OCI-LY1 (cell line): ENCODE results near the gene UST.
"Not testable (repeated sequence)": the region's sequence is repeated elsewhere in the genome, so short reads cannot be mapped to it uniquely, and the experiment has no call there.

Experiments
- H2AFZ ChIP-seq: fragments of 200-600 bp; sonication (generic), shearing (Covaris generic); 2 replicates; pipeline ENCODE4 v1.6.0; 2014; ENCODE audit warnings: antibody characterized with exemption, mild to moderate bottlenecking, low read length
- H3F3A ChIP-seq: fragments of 200-600 bp; sonication (generic), shearing (Covaris generic); 2 replicates; pipeline ENCODE4 v1.6.0; 2014; ENCODE audit warnings: mild to moderate bottlenecking, antibody characterized with exemption, low read length, moderate library complexity; ENCODE audit not compliant: insufficient read depth
- H3K27ac ChIP-seq: fragments of 200-600 bp; sonication (generic); 2 replicates; pipeline ENCODE4 v1.5.1; 2014; ENCODE audit warnings: low read length, mixed run types, mild to moderate bottlenecking, low read depth; ENCODE audit not compliant: poor library complexity, severe bottlenecking
- H3K27me3 ChIP-seq: fragments of 200-600 bp; sonication (generic); 2 replicates; pipeline ENCODE4 v1.6.0; 2014; ENCODE audit warnings: antibody characterized with exemption, mild to moderate bottlenecking, low read length, moderate library complexity; ENCODE audit not compliant: insufficient read depth
- H3K36me3 ChIP-seq: fragments of 200-600 bp; sonication (generic); 2 replicates; pipeline ENCODE4 v1.6.1; 2014; ENCODE audit warnings: mild to moderate bottlenecking, antibody characterized with exemption, low read length, moderate library complexity, mixed read lengths; ENCODE audit not compliant: insufficient read depth
- H3K4me1 ChIP-seq: fragments of 200-600 bp; sonication (generic); 2 replicates; pipeline ENCODE4 v1.5.1; 2014; ENCODE audit warnings: mild to moderate bottlenecking, low read length, moderate library complexity; ENCODE audit not compliant: insufficient read depth, severe bottlenecking
- H3K4me2 ChIP-seq: fragments of 200-600 bp; sonication (generic), shearing (Covaris generic); 2 replicates; pipeline ENCODE4 v1.6.1; 2014; ENCODE audit warnings: low read length
- H3K4me3 ChIP-seq: fragments of 200-600 bp; sonication (generic); 2 replicates; pipeline ENCODE4 v1.5.1; 2014; ENCODE audit warnings: low read length, low read depth, mild to moderate bottlenecking, mixed read lengths; ENCODE audit not compliant: poor library complexity, severe bottlenecking
- H3K79me2 ChIP-seq: fragments of 200-600 bp; shearing (Covaris generic); 2 replicates; pipeline ENCODE4 v1.6.1; 2016; ENCODE audit warnings: mixed run types, low read length, mixed read lengths; ENCODE audit not compliant: insufficient read depth
- H3K9ac ChIP-seq: fragments of 200-600 bp; sonication (generic), shearing (Covaris generic); 2 replicates; pipeline ENCODE4 v1.6.1; 2014; ENCODE audit warnings: mild to moderate bottlenecking, low read length, mixed read lengths
- H3K9me2 ChIP-seq: fragments of 200-600 bp; sonication (generic), shearing (Covaris generic); 2 replicates; pipeline ENCODE4 v1.6.1; 2014; ENCODE audit warnings: low read depth, mild to moderate bottlenecking, low read length, mixed read lengths
- H3K9me3 ChIP-seq: fragments of 200-600 bp; shearing (Covaris generic); 2 replicates; pipeline ENCODE4 v1.6.1; 2014; ENCODE audit warnings: low read length, mixed read lengths
- H4K20me1 ChIP-seq: fragments of 200-600 bp; sonication (generic), shearing (Covaris generic); 2 replicates; pipeline ENCODE4 v1.6.0; 2016; ENCODE audit warnings: mild to moderate bottlenecking, low read length; ENCODE audit not compliant: insufficient read depth
- CTCF ChIP-seq: fragments of 200-600 bp; sonication (generic), shearing (Covaris generic); IDR thresholded peaks from 2 replicates; pipeline ENCODE4 v1.5.1; 2017; ENCODE audit warnings: mild to moderate bottlenecking, antibody characterized with exemption, low read length, moderate library complexity, mixed read lengths
- EZH2 ChIP-seq: fragments of 200-600 bp; sonication (generic), shearing (Covaris generic); IDR thresholded peaks from 2 replicates; pipeline ENCODE4 v1.8.0; 2017; ENCODE audit warnings: borderline replicate concordance, mixed run types, mild to moderate bottlenecking, antibody characterized with exemption, low read length, moderate library complexity, mixed read lengths

Gene UST

GRCh38 chr6:148954461-148954860, 207.6 kb downstream of the UST start:
- Histone ChIP-seq H2AFZ (no peak overlapping the region), H3K4me3 (no peak overlapping the region), H3K79me2 (no peaks in the 10 kb centered on the region), H3F3A (no peaks in the 10 kb centered on the region), H3K9me2 (no peaks in the 10 kb centered on the region), H3K27me3 (no peaks in the 10 kb centered on the region; the same call in 1 of the 2 replicates), H3K4me2 (no peak overlapping the region), H3K36me3 (no peaks in the 10 kb centered on the region), H3K9ac (no peak overlapping the region), H3K27ac (no peak overlapping the region), H3K4me1 (no peaks in the 10 kb centered on the region), H4K20me1 (no peaks in the 10 kb centered on the region), H3K9me3 (no peaks in the 10 kb centered on the region)
- no peak for TF ChIP-seq EZH2
- TF ChIP-seq CTCF, result no peak

GRCh38 chr6:148954934-148955333, 208.1 kb downstream of the UST start:
- no peaks in the 10 kb centered on the region for H3K4me1 ChIP-seq
- no peak for TF ChIP-seq EZH2
- TF ChIP-seq CTCF, result no peak
- no peaks in the 10 kb centered on the region for H3K36me3 ChIP-seq
- H3K4me2 ChIP-seq, result no peak overlapping the region
- no peaks in the 10 kb centered on the region for H3F3A ChIP-seq
- H3K27ac ChIP-seq, result no peak overlapping the region
- no peaks in the 10 kb centered on the region; the same call in 1 of the 2 replicates for H3K27me3 ChIP-seq
- H3K9me3 ChIP-seq, result no peaks in the 10 kb centered on the region
- H4K20me1 ChIP-seq, result no peaks in the 10 kb centered on the region
- no peaks in the 10 kb centered on the region for H3K79me2 ChIP-seq
- no peak overlapping the region for H3K4me3 ChIP-seq
- H3K9me2 ChIP-seq, result no peaks in the 10 kb centered on the region
- no peak overlapping the region for H3K9ac ChIP-seq
- no peak overlapping the region for H2AFZ ChIP-seq

- no peak for TF ChIP-seq EZH2
- Histone ChIP-seq H3K4me1 (no peaks in the 10 kb centered on the region), H3K4me2 (no peak overlapping the region), H3K27me3 (no peaks in the 10 kb centered on the region; the same call in 1 of the 2 replicates), H3F3A (no peaks in the 10 kb centered on the region), H3K36me3 (no peaks in the 10 kb centered on the region), H3K27ac (no peak overlapping the region), H2AFZ (no peak overlapping the region), H3K79me2 (no peaks in the 10 kb centered on the region), H3K9me2 (no peaks in the 10 kb centered on the region), H4K20me1 (no peaks in the 10 kb centered on the region), H3K4me3 (no peak overlapping the region), H3K9ac (no peak overlapping the region), H3K9me3 (no peaks in the 10 kb centered on the region)
These were observed 208.6 kb downstream of the UST start for GRCh38 chr6:148955441-148955840.

GRCh38 chr6:148956163-148956562, 209.3 kb downstream of the UST start:
- not testable (repeated sequence) for H3K9me2 ChIP-seq, H3K9me3 ChIP-seq, H3K9ac ChIP-seq, H3K27me3 ChIP-seq, H2AFZ ChIP-seq, H3K4me1 ChIP-seq, H3K27ac ChIP-seq, H3K36me3 ChIP-seq, H3K4me3 ChIP-seq, H4K20me1 ChIP-seq, H3K4me2 ChIP-seq, H3K79me2 ChIP-seq, H3F3A ChIP-seq
